ENCODE measurements around the gene WNT2B.

The WNT2B gene

GRCh38 chr1:112518186-112518585, 9.4 kb downstream of the WNT2B start:
- no peak for DNase-seq (ENCODE audit: low read depth)
- TF ChIP-seq CTCF (IDR thresholded peaks at IDR 0.05; ENCODE audit: low read depth, low read length, missing control alignments): no peak
- H3K4me3 ChIP-seq (ENCODE audit: low read depth, low read length): no peak overlapping the region
- in situ Hi-C loops (cut with HindIII; ENCODE audit: low sequenced_read_pairs): no loop called here

GRCh38 chr1:112520166-112520565, 11.4 kb downstream of the WNT2B start:
- no peak for TF ChIP-seq CTCF (IDR thresholded peaks at IDR 0.05; ENCODE audit: low read depth, low read length, missing control alignments)
- in situ Hi-C loops (cut with HindIII; ENCODE audit: low sequenced_read_pairs): no loop called here

GRCh38 chr1:112522621-112523020, 13.9 kb downstream of the WNT2B start:
- peak; percentile 97 for DNase-seq (ENCODE audit: low read depth)
- no peak for TF ChIP-seq CTCF (IDR thresholded peaks at IDR 0.05; ENCODE audit: low read depth, low read length, missing control alignments)
- H3K4me3 ChIP-seq (ENCODE audit: low read depth, low read length): no peak overlapping the region
- in situ Hi-C loops (cut with HindIII; ENCODE audit: low sequenced_read_pairs): no loop called here

More at GRCh38 chr1:112520166-112520565, 11.4 kb downstream of the WNT2B start:
- no peak overlapping the region for H3K4me3 ChIP-seq (ENCODE audit: low read depth, low read length)
- DNase-seq (ENCODE audit: low read depth): no peak

- H3K4me3 ChIP-seq (ENCODE audit: low read depth, low read length): no peak overlapping the region
- TF ChIP-seq CTCF (IDR thresholded peaks at IDR 0.05; ENCODE audit: low read depth, low read length, missing control alignments): no peak
- peak; percentile 91 for DNase-seq (ENCODE audit: low read depth)
- in situ Hi-C loops (cut with HindIII; ENCODE audit: low sequenced_read_pairs): no loop called here
These were observed 15.5 kb downstream of the WNT2B start for GRCh38 chr1:112524251-112524650.

- H3K4me3 ChIP-seq (ENCODE audit: low read depth, low read length): no peak overlapping the region
- DNase-seq (ENCODE audit: low read depth): no peak
- in situ Hi-C loops (cut with HindIII; ENCODE audit: low sequenced_read_pairs): no loop called here
- no peak for TF ChIP-seq CTCF (IDR thresholded peaks at IDR 0.05; ENCODE audit: low read depth, low read length, missing control alignments)
These were observed 16.2 kb downstream of the WNT2B start for GRCh38 chr1:112524986-112525385.

- TF ChIP-seq CTCF (IDR thresholded peaks at IDR 0.05; ENCODE audit: low read depth, low read length, missing control alignments): no peak
- no peak overlapping the region for H3K4me3 ChIP-seq (ENCODE audit: low read depth, low read length)
- DNase-seq (ENCODE audit: low read depth): peak; percentile 74
- in situ Hi-C loops (cut with HindIII; ENCODE audit: low sequenced_read_pairs): no loop called here
These were observed 18.7 kb downstream of the WNT2B start for GRCh38 chr1:112527266-112528010.

Measured in astrocyte of the cerebellum (primary cell).